Lung (tissue), 16 donors: ENCODE measurements around the gene CIDEB. TPM values are rescaled to one million over a fixed set of nuclear protein-coding genes. Genes with fewer than 3 reads are reported as not detected.
A peak's percentile ranks its signal among the peaks of the same experiment; 100 is the strongest.
"Not testable (repeated sequence)": the region's sequence is repeated elsewhere in the genome, so short reads cannot be mapped to it uniquely, and the experiment has no call there.

Source experiments
- ATAC-seq: fragments of 200-7000 bp; cut with Tn5 transposase; one replicate; pipeline ENCODE4 v1.9.1; 2020; ENCODE audit warnings: moderate number of reproducible peaks; ENCODE audit not compliant: insufficient read depth, low FRiP score
- DNase-seq, 3 donors: peaks; one replicate each; pipeline ENCODE4 v3.0.0-alpha.2; 2013 to 2017
- H3K27ac ChIP-seq, 2 donors: one replicate each; pipeline ENCODE4 v1.5.1; 2013; ENCODE audit warnings: mild to moderate bottlenecking in 2 of 2, moderate library complexity in 2 of 2, control low read depth in 1 of 2, inconsistent platforms in 1 of 2, low read depth in 1 of 2, low read length in 1 of 2
- H3K27me3 ChIP-seq, 3 donors: one replicate each; pipeline ENCODE4 v1.5.1; 2013; ENCODE audit warnings: low read length in 2 of 3; ENCODE audit not compliant: control insufficient read depth in 3 of 3, insufficient read depth in 3 of 3
- H3K36me3 ChIP-seq, 4 donors: one replicate each; pipeline ENCODE4 v1.5.1; 2013; ENCODE audit warnings: low read length in 4 of 4, mild to moderate bottlenecking in 1 of 4, moderate library complexity in 1 of 4; ENCODE audit not compliant: control insufficient read depth in 4 of 4, insufficient read depth in 4 of 4
- H3K4me1 ChIP-seq, 5 donors: one replicate each; pipeline ENCODE4 v1.5.1; 2013; ENCODE audit warnings: low read length in 5 of 5, mild to moderate bottlenecking in 2 of 5, moderate library complexity in 1 of 5; ENCODE audit not compliant: control insufficient read depth in 5 of 5, insufficient read depth in 5 of 5
- H3K4me3 ChIP-seq: one replicate; pipeline ENCODE4 v1.5.1; 2013; ENCODE audit warnings: mild to moderate bottlenecking, control low read depth, moderate library complexity
- H3K9ac ChIP-seq, 2 donors: one replicate each; pipeline ENCODE4 v1.5.1; 2013; ENCODE audit warnings: low read length in 2 of 2, control low read depth in 1 of 2; ENCODE audit not compliant: insufficient read depth in 1 of 2
- H3K9me3 ChIP-seq, 4 donors: one replicate each; pipeline ENCODE4 v1.5.1; 2013; ENCODE audit warnings: low read length in 3 of 4, mild to moderate bottlenecking in 1 of 4, moderate library complexity in 1 of 4; ENCODE audit not compliant: control insufficient read depth in 4 of 4, insufficient read depth in 3 of 4
- CTCF ChIP-seq: IDR thresholded peaks from 2 replicates; pipeline ENCODE4 v1.5.1; 2012; ENCODE audit warnings: mild to moderate bottlenecking; ENCODE audit errors: control extremely low read depth, extremely low read depth
- WGBS, 2 donors: extraction: QIAGEN DNeasy Blood & Tissue Kit; methylation state at CpG; one replicate each; pipeline ENCODE4 v1.1.7; 2013; 5-methylcytosine and 5-hydroxymethylcytosine counted together
- long read RNA-seq, 5 donors: transcript quantifications; one replicate each; lab custom pipeline, GENCODE V29; 2026
- polyA plus RNA-seq, 2 donors: library from polyadenylated mRNA; stranded (reverse); fragments of 200-250 nt; gene quantifications; one replicate each; pipeline ENCODE4 v1.2.1, GENCODE V29; 2013
- total RNA-seq, 2 donors: library from RNA; depleted of rRNA in 1 of 2; stranded (reverse); fragments of >200 nt in 1 of 2; gene quantifications; one replicate each; pipeline ENCODE4 v1.2.1, GENCODE V29; 2014 to 2021
- donor health status: control.
- donor health status: control.
- donor health status: Bipolar disorder and iron deficiency.
- donor health status: healthy.
- donor health status: DM: yes; HTN: yes; CAD: no.

The CIDEB gene, protein sequence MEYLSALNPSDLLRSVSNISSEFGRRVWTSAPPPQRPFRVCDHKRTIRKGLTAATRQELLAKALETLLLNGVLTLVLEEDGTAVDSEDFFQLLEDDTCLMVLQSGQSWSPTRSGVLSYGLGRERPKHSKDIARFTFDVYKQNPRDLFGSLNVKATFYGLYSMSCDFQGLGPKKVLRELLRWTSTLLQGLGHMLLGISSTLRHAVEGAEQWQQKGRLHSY
- 10 to 100 TPM in 1 of 2 donors, 1 to 10 TPM in 1; 9.6 to 18.8 TPM for total RNA-seq
- polyA plus RNA-seq: 10 to 100 TPM in 1 of 2 donors, 1 to 10 TPM in 1; 8.3 to 19.7 TPM
- long read RNA-seq, donor 1, partial matches to known transcripts: 0 of 3 reads
- long read RNA-seq, donor 1, other reads (novel, unspliced or antisense): 0 of 3 reads
- long read RNA-seq, donor 2, partial matches to known transcripts: 19 of 20 reads
- long read RNA-seq, donor 2, other reads (novel, unspliced or antisense): 0 of 20 reads
- long read RNA-seq, donor 3: 0 reads
- long read RNA-seq, donor 4, partial matches to known transcripts: 0 of 2 reads
- long read RNA-seq, donor 4, other reads (novel, unspliced or antisense): 0 of 2 reads
- long read RNA-seq, donor 5, partial matches to known transcripts: 10 of 12 reads
- long read RNA-seq, donor 5, other reads (novel, unspliced or antisense): 0 of 12 reads

DNA sequence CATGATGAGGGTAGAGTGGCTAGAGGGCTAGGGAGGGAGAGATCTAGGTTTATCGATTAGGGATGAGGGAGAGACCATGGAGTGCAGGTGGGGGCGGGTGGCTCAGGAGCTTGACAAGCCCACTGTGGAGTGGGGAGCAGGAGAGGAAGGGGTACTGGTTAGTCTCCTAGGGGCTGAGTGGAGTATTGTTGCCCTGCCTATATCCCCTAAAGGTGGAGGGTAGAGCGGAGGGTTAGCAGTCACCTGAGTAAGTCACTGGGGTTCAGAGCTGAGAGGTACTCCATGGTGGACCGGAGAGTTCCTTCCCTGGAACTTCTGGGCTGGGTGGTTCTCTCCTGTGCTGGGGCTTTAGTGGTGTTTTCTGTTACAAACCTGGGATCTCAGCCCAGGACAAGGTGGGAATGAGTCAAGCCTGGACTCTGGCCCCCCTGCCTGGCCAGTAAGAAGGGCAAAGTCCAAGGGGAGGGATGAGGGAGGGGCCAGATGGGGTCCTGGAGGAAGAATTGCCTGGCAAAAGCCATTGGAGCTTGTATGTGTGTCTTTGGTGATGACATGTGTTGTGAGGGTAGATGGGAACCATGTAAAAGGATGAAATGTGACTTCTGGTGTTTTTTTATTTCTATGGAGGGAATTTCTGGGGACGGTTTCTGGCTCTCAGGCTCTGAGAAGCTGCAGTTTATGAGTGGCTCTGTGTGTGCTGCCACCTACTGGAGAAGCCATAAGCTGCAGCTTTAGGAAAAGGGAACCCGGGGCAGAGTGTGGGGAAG, at the start of gene CIDEB:
Gene CIDEB, minus strand, starts transcription at position 403 of the 767 bp plus-strand sequence. Its CDS starts 119 bp downstream, at position 284.
- Histone ChIP-seq H3K9ac (no peak within 1 kb of the TSS), H3K4me3 (no peak within 1 kb of the TSS), H3K27me3 (no peaks in the 10 kb centered on the region), H3K36me3 (peaks cover 11 to 44% (median 38%) of the 10 kb centered on the region in 4 donors), H3K4me1 (peaks cover 4 to 24% (median 9%) of the 10 kb centered on the region in 5 donors), H3K9me3 (no peaks in the 10 kb centered on the region), H3K27ac (no peak within 1 kb of the TSS)
- ATAC-seq: no peak
- peak; percentile 56 to 67 (median 58) for DNase-seq
- peak; percentile 77 for TF ChIP-seq CTCF
- WGBS, 2 donors: 62 to 64% methylated on average over 6 of the region's 6 CpGs

GRCh38 chr14:24356208-24356607, 48.4 kb upstream of the CIDEB start:
- ATAC-seq: no peak
- no peak overlapping the region for H3K27ac ChIP-seq
- no peak for TF ChIP-seq CTCF
- no peaks in the 10 kb centered on the region for H3K27me3 ChIP-seq
- no peaks in the 10 kb centered on the region for H3K9me3 ChIP-seq
- H3K4me1 ChIP-seq: peaks cover 0 to 8% (median 0%) of the 10 kb centered on the region in 5 donors
- H3K9ac ChIP-seq: no peak overlapping the region
- H3K4me3 ChIP-seq: no peak overlapping the region
- 91 to 98% methylated on average over 4 of the region's 4 CpGs for WGBS, 2 donors
- DNase-seq: no peak
- no peaks in the 10 kb centered on the region for H3K36me3 ChIP-seq

GRCh38 chr14:24355009-24355408, 47.2 kb upstream of the CIDEB start:
- Histone ChIP-seq H3K9ac (no peak overlapping the region), H3K27me3 (no peaks in the 10 kb centered on the region), H3K27ac (peak overlapping the region in 1 of 2 donors; percentile 32), H3K9me3 (no peaks in the 10 kb centered on the region), H3K36me3 (no peaks in the 10 kb centered on the region), H3K4me1 (peaks cover 0 to 8% (median 0%) of the 10 kb centered on the region in 5 donors), H3K4me3 (no peak overlapping the region)
- TF ChIP-seq CTCF: no peak
- 51 to 57% methylated on average over 7 of the region's 7 CpGs for WGBS, 2 donors
- no peak for ATAC-seq
- no peak for DNase-seq

GRCh38 chr14:24354482-24354825, 46.7 kb upstream of the CIDEB start:
- H3K9ac ChIP-seq, H3K4me3 ChIP-seq, H3K4me1 ChIP-seq, DNase-seq, H3K27me3 ChIP-seq, ATAC-seq, H3K36me3 ChIP-seq, H3K27ac ChIP-seq, H3K9me3 ChIP-seq: not testable (repeated sequence)
- WGBS, 2 donors: 84 to 85% methylated on average over 3 of the region's 3 CpGs
